ENCODE data around the gene SPAG17.

SPAG17 gene

GRCh38 chr1:118160806-118161205 lies 24.2 kb downstream of the SPAG17 start:
- no peak for DNase-seq (ENCODE audit: low spot score)

GRCh38 chr1:118159569-118159968 lies 25.5 kb downstream of the SPAG17 start:
- no peak for DNase-seq (ENCODE audit: low spot score)

- peak; percentile 82 for DNase-seq (ENCODE audit: low spot score)
These were observed 26.1 kb downstream of the SPAG17 start for GRCh38 chr1:118158924-118159323.

- DNase-seq (ENCODE audit: low spot score), result no peak
These were observed 27.5 kb downstream of the SPAG17 start for GRCh38 chr1:118157506-118157905.

GRCh38 chr1:118155106-118155505 lies 29.9 kb downstream of the SPAG17 start:
- DNase-seq (ENCODE audit: low spot score), result no peak

GRCh38 chr1:118154220-118154619 lies 30.8 kb downstream of the SPAG17 start:
- peak; percentile 44 for DNase-seq (ENCODE audit: low spot score)

- peak; percentile 38 for DNase-seq (ENCODE audit: low spot score)
These were observed 33.6 kb downstream of the SPAG17 start for GRCh38 chr1:118151312-118151937.

GRCh38 chr1:118149799-118150198 lies 35.2 kb downstream of the SPAG17 start:
- no peak for DNase-seq (ENCODE audit: low spot score)

GRCh38 chr1:118148034-118148433 lies 37.0 kb downstream of the SPAG17 start:
- no peak for DNase-seq (ENCODE audit: low spot score)

GRCh38 chr1:118147522-118147921 lies 37.5 kb downstream of the SPAG17 start:
- peak; percentile 71 for DNase-seq (ENCODE audit: low spot score)

- no peak for DNase-seq (ENCODE audit: low spot score)
These were observed 39.3 kb downstream of the SPAG17 start for GRCh38 chr1:118145721-118146120.

- DNase-seq (ENCODE audit: low spot score), result no peak
These were observed 40.3 kb downstream of the SPAG17 start for GRCh38 chr1:118144684-118145083.

- DNase-seq (ENCODE audit: low spot score), result no peak
These were observed 41.2 kb downstream of the SPAG17 start for GRCh38 chr1:118143831-118144230.

- no peak for DNase-seq (ENCODE audit: low spot score)
These were observed 41.9 kb downstream of the SPAG17 start for GRCh38 chr1:118143121-118143520.

- no peak for DNase-seq (ENCODE audit: low spot score)
These were observed 42.5 kb downstream of the SPAG17 start for GRCh38 chr1:118142546-118142945.

GRCh38 chr1:118137900-118138299 lies 47.1 kb downstream of the SPAG17 start:
- DNase-seq (ENCODE audit: low spot score), result no peak

- DNase-seq (ENCODE audit: low spot score), result peak; percentile 76
These were observed 48.7 kb downstream of the SPAG17 start for GRCh38 chr1:118136187-118136941.

GRCh38 chr1:118132000-118132399 lies 53.0 kb downstream of the SPAG17 start:
- DNase-seq (ENCODE audit: low spot score), result no peak

- DNase-seq (ENCODE audit: low spot score), result no peak
These were observed 56.3 kb downstream of the SPAG17 start for GRCh38 chr1:118128761-118129160.

- no peak for DNase-seq (ENCODE audit: low spot score)
These were observed 61.0 kb downstream of the SPAG17 start for GRCh38 chr1:118124064-118124463.

- no peak for DNase-seq (ENCODE audit: low spot score)
These were observed 61.8 kb downstream of the SPAG17 start for GRCh38 chr1:118123116-118123839.

GRCh38 chr1:118122234-118123004 lies 62.6 kb downstream of the SPAG17 start:
- DNase-seq (ENCODE audit: low spot score), result no peak
